Heart left ventricle (tissue), 16 donors: ENCODE measurements around the gene PMVK. TPM values are rescaled to one million over a fixed set of nuclear protein-coding genes. Genes with fewer than 3 reads are reported as not detected.

Source experiments
- ATAC-seq, 4 donors: fragments of 200-7000 bp; cut with Tn5 transposase; one replicate each; pipeline ENCODE4 v1.9.1; 2020 to 2022; ENCODE audit warnings: moderate library complexity in 4 of 4, mild to moderate bottlenecking in 3 of 4, moderate number of reproducible peaks in 1 of 4
- DNase-seq, 5 donors: peaks; one replicate each; pipeline ENCODE4 v3.0.0-alpha.2; 2020
- H3K27ac ChIP-seq, 12 donors: fragments of 200-600 bp; sonication (generic) in 4 of 12; one replicate each; pipeline versions ENCODE4 v1.5.0 to v1.8.0; 2016 to 2022; ENCODE audit warnings: mild to moderate bottlenecking in 2 of 12
- H3K27me3 ChIP-seq, 9 donors: fragments of 200-600 bp; sonication (generic) in 2 of 9; one replicate each; pipeline versions ENCODE4 v1.5.1 to v1.8.0; 2016 to 2022; ENCODE audit warnings: mild to moderate bottlenecking in 3 of 9
- H3K36me3 ChIP-seq, 9 donors: fragments of 200-600 bp; sonication (generic) in 2 of 9; one replicate each; pipeline versions ENCODE4 v1.5.0 to v1.8.0; 2018 to 2022; ENCODE audit warnings: mild to moderate bottlenecking in 2 of 9
- H3K4me1 ChIP-seq, 12 donors: fragments of 200-600 bp; sonication (generic) in 4 of 12; one replicate each; pipeline versions ENCODE4 v1.5.0 to v1.8.0; 2016 to 2022; ENCODE audit warnings: mild to moderate bottlenecking in 3 of 12
- H3K4me3 ChIP-seq, 12 donors: fragments of 200-600 bp; sonication (generic) in 4 of 12; one replicate each; pipeline versions ENCODE4 v1.5.0 to v1.8.0; 2017 to 2022; ENCODE audit warnings: mild to moderate bottlenecking in 9 of 12, moderate library complexity in 4 of 12
- H3K9me3 ChIP-seq, 12 donors: fragments of 200-600 bp; sonication (generic) in 4 of 12; one replicate each; pipeline versions ENCODE4 v1.5.0 to v1.8.0; 2016 to 2022; ENCODE audit warnings: mild to moderate bottlenecking in 1 of 12
- POLR2A ChIP-seq, 2 donors: fragments of 450-650 bp; IDR thresholded peaks; one replicate each; pipeline ENCODE4 v1.6.1; 2017; ENCODE audit warnings: antibody characterized with exemption in 2 of 2, mild to moderate bottlenecking in 2 of 2, moderate library complexity in 2 of 2
- WGBS, 4 donors: extraction: QIAGEN DNeasy Blood & Tissue Kit in 2 of 4; methylation state at CpG; one replicate each; pipeline versions ENCODE4 v1.1.5 to v1.1.7; 2013 to 2018; 5-methylcytosine and 5-hydroxymethylcytosine counted together
- intact Hi-C, 10 donors: fragments of 100-400 bp; cut with DNase I; formaldehyde crosslinking; loops; one replicate each; pipeline versions ENCODE4 v1.11.1 to v1.14.2; 2022
- polyA plus RNA-seq, 2 donors: library from polyadenylated mRNA; stranded (reverse); fragments of 200-250 nt; gene quantifications; one replicate each; pipeline ENCODE4 v1.2.3, GENCODE V29; 2013
- total RNA-seq, 9 donors: library from RNA; depleted of rRNA in 2 of 9; stranded (reverse); fragments of >200 nt in 2 of 9; fragmentation: NEBNext Ultra II Directional in 3 of 9; extraction: Animal tissue kit (Norgen Biotek cat#: 25700) in 3 of 9; gene quantifications; one replicate each; pipeline versions ENCODE4 v1.1.0 to v1.2.4, GENCODE V29; 2016 to 2023
- TF ChIP-seq, protein P1 (sequence below), 12 donors: fragments of 200-600 bp; sonication (generic) in 4 of 12; IDR thresholded peaks; one replicate each; pipeline versions ENCODE4 v1.5.0 to v1.8.0; 2018 to 2022; ENCODE audit warnings: antibody characterized with exemption in 12 of 12, mild to moderate bottlenecking in 5 of 12
- donor health status: ischemic (EF 13 %, LVEDD 7.1; RV severe dilation, severe dysfunction).
- donor health status: healthy with polysubstance abuse.
- donor health status: DM: no; HTN: yes; CAD: no.
- donor health status: DM: no; HTN: no; CAD: no.
- donor health status: ischemic (EF 25% LVEDD 6.9; RV normal size, moderate dysfunction).
- donor health status: ischemic (EF 25% LVEDD 5.7; RV mildly dilated, moderate dysfunction).
- donor health status: healthy.
- donor health status: DM: yes; HTN: yes; CAD: no.
- donor health status: ischemic (EF 35%, LVEDD 5.7; RV mildly dilated, moderate dysfunction).
- donor health status: nonischemic (EF 11% LVEDD 7.7; RV severe dilation, severe dysfunction).
- donor health status: DM: yes; HTN: yes; CAD: no.
- donor health status: PGD.
- donor health status: ischemic (EF 29% LVEDD 5.4; RV normal size, mild dysfunction).
- donor health status: nonischemic (EF 23%, LVEDD 6.1; RV moderate dilation, normal function).

PMVK gene
- total and polyA plus RNA-seq, 11 donors: 12.8 to 52.1 (median 39.1) TPM

- ATAC-seq (no peak), DNase-seq (no peak)
- Histone ChIP-seq H3K4me1 (peaks cover 0 to 18% (median 5%) of the 10 kb centered on the region in 12 donors), H3K27ac (peak overlapping the region in 1 of 12 donors; percentile 26), H3K36me3 (no peaks in the 10 kb centered on the region), H3K9me3 (no peaks in the 10 kb centered on the region), H3K27me3 (no peaks in the 10 kb centered on the region), H3K4me3 (no peak overlapping the region)
- intact Hi-C loops: loop anchor here in 4 of 10 donors (2.0 to 10.0 kb wide), 5 partner anchors 54 to 398 kb away; partner anchors contain the start of genes PMVK (in 1 of the 4) and UBE2Q1 (in 1 of the 4)
- TF ChIP-seq, protein P1, sequence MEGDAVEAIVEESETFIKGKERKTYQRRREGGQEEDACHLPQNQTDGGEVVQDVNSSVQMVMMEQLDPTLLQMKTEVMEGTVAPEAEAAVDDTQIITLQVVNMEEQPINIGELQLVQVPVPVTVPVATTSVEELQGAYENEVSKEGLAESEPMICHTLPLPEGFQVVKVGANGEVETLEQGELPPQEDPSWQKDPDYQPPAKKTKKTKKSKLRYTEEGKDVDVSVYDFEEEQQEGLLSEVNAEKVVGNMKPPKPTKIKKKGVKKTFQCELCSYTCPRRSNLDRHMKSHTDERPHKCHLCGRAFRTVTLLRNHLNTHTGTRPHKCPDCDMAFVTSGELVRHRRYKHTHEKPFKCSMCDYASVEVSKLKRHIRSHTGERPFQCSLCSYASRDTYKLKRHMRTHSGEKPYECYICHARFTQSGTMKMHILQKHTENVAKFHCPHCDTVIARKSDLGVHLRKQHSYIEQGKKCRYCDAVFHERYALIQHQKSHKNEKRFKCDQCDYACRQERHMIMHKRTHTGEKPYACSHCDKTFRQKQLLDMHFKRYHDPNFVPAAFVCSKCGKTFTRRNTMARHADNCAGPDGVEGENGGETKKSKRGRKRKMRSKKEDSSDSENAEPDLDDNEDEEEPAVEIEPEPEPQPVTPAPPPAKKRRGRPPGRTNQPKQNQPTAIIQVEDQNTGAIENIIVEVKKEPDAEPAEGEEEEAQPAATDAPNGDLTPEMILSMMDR (IDR thresholded peaks at IDR 0.05): no peak
- no peak for TF ChIP-seq POLR2A (IDR thresholded peaks at IDR 0.05)
- 70 to 81% (median 74%) methylated on average over 5 of the region's 5 CpGs for whole genome bisulfite sequencing, 4 donors
Observed at GRCh38 chr1:154880671-154881070, 55.8 kb downstream of the PMVK start.

GRCh38 chr1:154879038-154879421 is 57.5 kb downstream of the PMVK start:
- H3K9me3 ChIP-seq: no peaks in the 10 kb centered on the region
- H3K4me3 ChIP-seq: no peak overlapping the region
- DNase-seq: peak in 2 of 5 donors; percentile 19 to 51
- no peak for ATAC-seq
- peaks cover 0 to 8% (median 0%) of the 10 kb centered on the region in 12 donors for H3K4me1 ChIP-seq
- TF ChIP-seq, protein P1 (IDR thresholded peaks at IDR 0.05): no peak
- TF ChIP-seq POLR2A (IDR thresholded peaks at IDR 0.05): no peak
- H3K27me3 ChIP-seq: no peaks in the 10 kb centered on the region
- H3K36me3 ChIP-seq: no peaks in the 10 kb centered on the region
- 78 to 84% (median 80%) methylated on average over 10 to 16 of the region's 16 CpGs for WGBS, 4 donors
- intact Hi-C loops: loop anchor here (1.0 to 10.0 kb wide), 14 partner anchors 104 to 404 kb away; partner anchors contain the start of gene UBE2Q1 (in 4 of the 10)
- H3K27ac ChIP-seq: no peak overlapping the region

GRCh38 chr1:154878371-154879037 is 58.0 kb downstream of the PMVK start:
- TF ChIP-seq POLR2A (IDR thresholded peaks at IDR 0.05): no peak
- TF ChIP-seq, protein P1 (IDR thresholded peaks at IDR 0.05): peak; percentile 70 to 92 (median 86)
- 24 to 35% (median 29%) methylated on average over 15 to 20 of the region's 20 CpGs for WGBS, 4 donors
- peak; percentile 77 to 88 (median 80) for DNase-seq

DNA sequence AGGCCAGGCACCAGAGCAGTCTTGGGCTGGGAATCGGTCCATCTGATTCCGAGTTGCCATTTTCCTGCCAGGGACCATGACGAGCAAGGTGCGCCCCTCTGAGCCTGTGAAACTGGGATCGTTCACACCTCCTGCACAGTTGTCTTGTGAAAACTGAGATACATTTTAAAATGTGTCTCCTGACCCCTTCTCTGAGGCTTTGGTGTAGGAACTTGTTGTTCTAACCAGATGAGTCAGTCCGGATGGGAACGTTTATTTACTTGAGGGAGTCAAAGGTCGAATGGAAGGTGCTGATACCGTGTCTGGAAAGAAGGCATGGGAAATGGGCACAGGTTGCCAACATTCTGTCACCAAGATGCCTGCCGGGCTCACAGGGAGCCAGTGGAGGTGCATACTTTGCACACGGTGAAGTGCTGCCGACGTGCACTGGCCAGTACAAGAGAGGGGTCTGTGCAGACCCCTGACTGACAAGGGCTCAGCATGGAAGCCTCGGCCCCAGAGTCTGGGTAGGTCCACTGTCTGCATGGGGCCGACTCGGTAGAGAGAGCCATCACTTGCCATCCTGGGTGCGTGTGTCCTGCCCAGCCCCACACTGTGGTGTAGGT is 59.0 kb downstream of the PMVK start:
- Histone ChIP-seq H3K27ac (no peak overlapping the region), H3K27me3 (no peaks in the 10 kb centered on the region), H3K9me3 (no peaks in the 10 kb centered on the region), H3K4me1 (peaks cover 0 to 4% (median 0%) of the 10 kb centered on the region in 12 donors), H3K4me3 (no peak overlapping the region), H3K36me3 (no peaks in the 10 kb centered on the region)
- intact Hi-C loops: loop anchor here in 8 of 10 donors (5.0 to 10.0 kb wide), 9 partner anchors 103 to 403 kb away; partner anchors contain the start of gene UBE2Q1 (in 1 of the 8)
- TF ChIP-seq POLR2A (IDR thresholded peaks at IDR 0.05): no peak
- TF ChIP-seq, protein P1 (IDR thresholded peaks at IDR 0.05): no peak
- 63 to 71% (median 64%) methylated on average over 15 to 17 of the region's 17 CpGs for WGBS, 4 donors
- DNase-seq (peak in 1 of 5 donors; percentile 55), ATAC-seq (peak in 3 of 4 donors; percentile 11 to 49 (median 14))

More at GRCh38 chr1:154878371-154879037, 58.0 kb downstream of the PMVK start:
- Histone ChIP-seq H3K4me1 (peaks cover 0 to 4% (median 0%) of the 10 kb centered on the region in 12 donors), H3K9me3 (no peaks in the 10 kb centered on the region), H3K27me3 (no peaks in the 10 kb centered on the region), H3K4me3 (no peak overlapping the region), H3K27ac (no peak overlapping the region), H3K36me3 (no peaks in the 10 kb centered on the region)
- intact Hi-C loops: loop anchor here (1.0 to 10.0 kb wide), 16 partner anchors 104 to 404 kb away; partner anchors contain the start of gene UBE2Q1 (in 4 of the 10)
- ATAC-seq: peak; percentile 84 to 96 (median 94)
